ENCODE results near the gene RAD9A.
A peak's percentile ranks its signal among the peaks of the same experiment; 100 is the strongest.

RAD9A gene

GRCh38 chr11:67433536-67434394 lies 42.0 kb downstream of the RAD9A start:
- DNase-seq (ENCODE audit: low read depth, low spot score) = no peak
- TF ChIP-seq CTCF (IDR thresholded peaks at IDR 0.05; ENCODE audit: low read depth, low read length) = no peak
- in situ Hi-C loops (cut with HindIII; ENCODE audit: low sequenced_read_pairs) = no loop called here
- no peak overlapping the region for H3K4me3 ChIP-seq (ENCODE audit: low read depth, low read length)

GRCh38 chr11:67434395-67434881 lies 42.7 kb downstream of the RAD9A start:
- in situ Hi-C loops (cut with HindIII; ENCODE audit: low sequenced_read_pairs) = no loop called here
- no peak for TF ChIP-seq CTCF (IDR thresholded peaks at IDR 0.05; ENCODE audit: low read depth, low read length)
- no peak for DNase-seq (ENCODE audit: low read depth, low spot score)
- no peak overlapping the region for H3K4me3 ChIP-seq (ENCODE audit: low read depth, low read length)

- no peak for TF ChIP-seq CTCF (IDR thresholded peaks at IDR 0.05; ENCODE audit: low read depth, low read length)
- DNase-seq (ENCODE audit: low read depth, low spot score) = no peak
- no peak overlapping the region for H3K4me3 ChIP-seq (ENCODE audit: low read depth, low read length)
- in situ Hi-C loops (cut with HindIII; ENCODE audit: low sequenced_read_pairs) = no loop called here
Measured at GRCh38 chr11:67435031-67435726, 43.4 kb downstream of the RAD9A start.

GRCh38 chr11:67435727-67436458 lies 44.1 kb downstream of the RAD9A start:
- no peak overlapping the region for H3K4me3 ChIP-seq (ENCODE audit: low read depth, low read length)
- in situ Hi-C loops (cut with HindIII; ENCODE audit: low sequenced_read_pairs) = no loop called here
- no peak for DNase-seq (ENCODE audit: low read depth, low spot score)
- no peak for TF ChIP-seq CTCF (IDR thresholded peaks at IDR 0.05; ENCODE audit: low read depth, low read length)

GRCh38 chr11:67436459-67437081 lies 44.8 kb downstream of the RAD9A start:
- H3K4me3 ChIP-seq (ENCODE audit: low read depth, low read length) = no peak overlapping the region
- in situ Hi-C loops (cut with HindIII; ENCODE audit: low sequenced_read_pairs) = no loop called here
- no peak for TF ChIP-seq CTCF (IDR thresholded peaks at IDR 0.05; ENCODE audit: low read depth, low read length)
- peak; percentile 11 for DNase-seq (ENCODE audit: low read depth, low spot score)

Measured in astrocyte of the spinal cord (primary cell).